HepG2 (cell line): Measurements from ENCODE around the gene CCDC183. TPM values are rescaled to one million over a fixed set of nuclear protein-coding genes. Genes with fewer than 3 reads are reported as not detected.
A peak's percentile ranks its signal among the peaks of the same experiment; 100 is the strongest.

Experiments
- CENPBD1 ChIP-seq: sonication (generic); formaldehyde crosslinking; IDR thresholded peaks from 2 replicates; pipeline ENCODE4 v1.8.0; 2022; ENCODE audit warnings: missing genetic modification reagents, low read depth, mild to moderate bottlenecking, borderline replicate concordance
- EED ChIP-seq: sonication (generic); formaldehyde crosslinking; IDR thresholded peaks from 2 replicates; pipeline ENCODE4 v1.5.0; 2020; ENCODE audit warnings: mild to moderate bottlenecking, missing genetic modification reagents
- FLYWCH1 ChIP-seq: sonication (generic); formaldehyde crosslinking; IDR thresholded peaks from 2 replicates; pipeline ENCODE4 v1.8.1; 2023; ENCODE audit warnings: mild to moderate bottlenecking, missing genetic modification reagents
- HDAC2 ChIP-seq: sonication (generic); formaldehyde crosslinking; IDR thresholded peaks from 2 replicates; pipeline ENCODE4 v1.4.0; 2020; ENCODE audit warnings: missing genetic modification reagents
- RAD21 ChIP-seq: fragments of 450-650 bp; formaldehyde crosslinking; IDR thresholded peaks from 2 replicates; pipeline ENCODE4 v1.5.0; 2020; ENCODE audit warnings: mild to moderate bottlenecking
- SNAPC2 ChIP-seq: sonication (generic); formaldehyde crosslinking; IDR thresholded peaks from 2 replicates; pipeline ENCODE4 v1.8.1; 2022; ENCODE audit warnings: mild to moderate bottlenecking, missing genetic modification reagents
- ZFP91 ChIP-seq: sonication (generic); formaldehyde crosslinking; IDR thresholded peaks from 2 replicates; pipeline ENCODE4 v1.9.0; 2022; ENCODE audit warnings: missing genetic modification reagents, mild to moderate bottlenecking, borderline replicate concordance
- ZHX1 ChIP-seq: sonication (generic); formaldehyde crosslinking; IDR thresholded peaks from 2 replicates; pipeline ENCODE4 v1.8.1; 2022; ENCODE audit warnings: low read depth, mild to moderate bottlenecking, missing genetic modification reagents
- ZIK1 ChIP-seq: sonication (generic); formaldehyde crosslinking; IDR thresholded peaks from 2 replicates; pipeline ENCODE4 v1.5.0; 2020; ENCODE audit warnings: mild to moderate bottlenecking, low read depth, missing genetic modification reagents, borderline replicate concordance
- ZKSCAN5 ChIP-seq: sonication (generic); formaldehyde crosslinking; IDR thresholded peaks from 2 replicates; pipeline ENCODE4 v1.5.1; 2020; ENCODE audit warnings: mild to moderate bottlenecking, missing genetic modification reagents
- ZNF274 ChIP-seq: sonication (generic); formaldehyde crosslinking; IDR thresholded peaks from 2 replicates; pipeline ENCODE4 v1.5.1; 2020; ENCODE audit warnings: mild to moderate bottlenecking, missing genetic modification reagents
- ZNF276 ChIP-seq: sonication (generic); formaldehyde crosslinking; IDR thresholded peaks from 2 replicates; pipeline ENCODE4 v1.4.0; 2020; ENCODE audit warnings: mild to moderate bottlenecking, low read depth, missing genetic modification reagents
- ZNF547 ChIP-seq: sonication (generic); formaldehyde crosslinking; IDR thresholded peaks from 2 replicates; pipeline ENCODE4 v1.5.1; 2020; ENCODE audit warnings: mild to moderate bottlenecking, missing genetic modification reagents
- ZNF589 ChIP-seq: sonication (generic); formaldehyde crosslinking; conservative IDR thresholded peaks from 2 replicates; pipeline ENCODE4 v1.8.0; 2022; ENCODE audit warnings: mild to moderate bottlenecking, moderate library complexity, missing genetic modification reagents
- ZNF646 ChIP-seq: sonication (generic); formaldehyde crosslinking; IDR thresholded peaks from 2 replicates; pipeline ENCODE4 v1.9.0; 2021; ENCODE audit warnings: mild to moderate bottlenecking, missing genetic modification reagents
- polyA plus RNA-seq, 8 experiments: library from polyadenylated mRNA; depleted of rRNA in 3 of 8; stranded (reverse) in 7 of 8; unstranded in 1 of 8; fragments of >200 nt; fragmentation: Illumina TruSeq in 4 of 8; extraction: Trizol in 4 of 8; gene quantifications; 2 replicates each; pipeline versions ENCODE4 v1.2.1 to v1.2.3, GENCODE V29; 2011 to 2016; ENCODE audit warnings: low read depth in 4 of 8, missing spikeins in 1 of 8, mixed read lengths in 1 of 8; ENCODE audit not compliant: insufficient read depth in 1 of 8
- total RNA-seq, 5 experiments: library from RNA; depleted of rRNA; stranded (reverse); fragments of >200 nt; fragmentation: Illumina TruSeq; extraction: Trizol; gene quantifications; 2 replicates each; pipeline ENCODE4 v1.2.3, GENCODE V29; 2016; ENCODE audit warnings: low read depth in 1 of 5

Gene CCDC183
- total and polyA plus RNA-seq, 2 of the 13 experiments (the other 11 are each of a cell fraction or from before 2014, with no cell fraction given) = 5.0 to 66.4 TPM

GRCh38 chr9:136847826-136848392 is 51.8 kb downstream of the CCDC183 start (continued):
- TF ChIP-seq ZNF274 (CRISPR knock-in tag) (peak; percentile 79; the same call in 1 of the 2 replicates), ZNF547 (no peak), FLYWCH1 (CRISPR knock-in tag) (no peak), ZIK1 (CRISPR knock-in tag) (no peak; the same call in 1 of the 2 replicates), ZFP91 (CRISPR knock-in tag) (peak; percentile 99), EED (CRISPR knock-in tag) (0 out of 2 replicates have a peak, but pooled peaks have one; percentile 57), SNAPC2 (CRISPR knock-in tag) (peak; percentile 59; the same call in 1 of the 2 replicates), ZNF276 (no peak), ZHX1 (peak; percentile 85; the same call in 1 of the 2 replicates), CENPBD1 (CRISPR knock-in tag) (no peak), HDAC2 (CRISPR knock-in tag) (peak; percentile 23; the same call in 1 of the 2 replicates), RAD21 (0 out of 2 replicates have a peak, but pooled peaks have one; percentile 41), ZNF646 (CRISPR knock-in tag) (no peak), ZNF589 (peak; percentile 72; the same call in 1 of the 2 replicates), ZKSCAN5 (no peak)
